ENCODE measurements around the gene C14orf132. TPM values are rescaled to one million over a fixed set of nuclear protein-coding genes. Genes with fewer than 3 reads are reported as not detected.

The C14orf132 gene
- total and polyA plus RNA-seq, 2 of the 4 experiments (the other 2 are of a cell fraction): 6.3 to 13.5 TPM

DNA sequence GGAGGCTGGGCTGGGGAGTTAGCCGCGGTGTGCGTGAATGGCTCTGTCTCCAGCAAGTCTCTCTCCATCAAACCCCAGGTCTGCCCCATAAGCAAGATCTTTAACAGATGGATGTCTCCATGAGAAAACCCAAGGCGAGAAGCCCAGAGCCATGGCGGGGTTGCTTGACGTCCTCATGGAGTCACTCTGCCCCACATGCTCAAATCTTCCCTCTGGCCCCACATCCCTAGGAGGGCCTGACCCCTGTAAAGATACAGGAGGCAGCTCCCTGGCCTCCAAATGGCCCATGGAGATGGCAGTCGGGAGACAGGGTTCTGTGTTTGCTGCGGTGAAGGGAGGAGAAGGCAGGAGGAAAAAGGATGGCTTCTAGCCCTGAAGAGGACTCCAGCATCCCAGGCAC is 49.3 kb downstream of the C14orf132 start:
- Histone ChIP-seq H2BK20ac (ENCODE audit: low read depth, low read length) (no peak overlapping the region), H2AK5ac (ENCODE audit: low read depth, low read length) (no peak overlapping the region), H3K14ac (replicated peaks; ENCODE audit: low read depth, low read length) (no peak overlapping the region), H3K18ac (ENCODE audit: low read depth, low read length) (no peak overlapping the region), H3K36me3 (ENCODE audit: control insufficient read depth, insufficient read depth, low read length) (peaks cover 29% of the 10 kb centered on the region), H3K4me2 (ENCODE audit: low read depth, low read length) (no peak overlapping the region), H3K9me3 (ENCODE audit: control insufficient read depth, insufficient read depth, low read length) (no peaks in the 10 kb centered on the region), H3K27ac (ENCODE audit: insufficient read depth, low read length) (no peak overlapping the region), H3K27me3 (ENCODE audit: control insufficient read depth, insufficient read depth, low read length) (no peaks in the 10 kb centered on the region), H4K20me1 (ENCODE audit: insufficient read depth, low read length) (no peaks in the 10 kb centered on the region), H3K56ac (ENCODE audit: extremely low read depth, insufficient read depth, low read length) (no peak overlapping the region), H4K8ac (ENCODE audit: low read depth in 2 of 2, low read length in 2 of 2) (no peak overlapping the region), H4K5ac (ENCODE audit: low read depth, low read length) (no peak overlapping the region), H3K23ac (ENCODE audit: low read depth, low read length) (no peak overlapping the region), H3K79me1 (ENCODE audit: low read depth in 1 of 2, low read length in 2 of 2) (peaks cover 2 to 24% of the 10 kb centered on the region in 2 experiments; a peak in 2 of 4 replicates), H3K9me1 (ENCODE audit: insufficient read depth, low read length) (peaks cover 12% of the 10 kb centered on the region), H3K4me1 (ENCODE audit: control insufficient read depth, insufficient read depth, low read length) (peaks cover 9% of the 10 kb centered on the region), H3K4ac (ENCODE audit: low read depth, low read length) (no peak overlapping the region), H2BK120ac (ENCODE audit: low read depth, low read length) (no peak overlapping the region), H2AK9ac (replicated peaks; ENCODE audit: low read depth, low read length, poor library complexity) (no peak overlapping the region), H4K91ac (ENCODE audit: insufficient read depth, low read depth, low read length) (no peak overlapping the region), H2BK15ac (ENCODE audit: low read depth, low read length) (no peak overlapping the region), H2AFZ (replicated peaks; ENCODE audit: low read length, poor library complexity) (no peak overlapping the region), H3K4me3 (ENCODE audit: insufficient read depth, low read depth, low read length) (no peak overlapping the region), H3K9ac (ENCODE audit: low read depth, low read length) (no peak overlapping the region), H2BK5ac (ENCODE audit: low read depth, low read length, poor library complexity, severe bottlenecking) (no peak overlapping the region)
- intact Hi-C loops (cut with micrococcal nuclease): no loop called here
- DNase-seq: no peak
- CTCF ChIA-PET: no interaction called here
- WGBS, 2 experiments (ENCODE audit: extremely low coverage in 2 of 2, insufficient read length in 1 of 2): no CpG with 5 or more reads among the region's 8 CpGs
- ATAC-seq (ENCODE audit: low read depth): no peak
- in situ Hi-C loops (cut with MboI; ENCODE audit: low sequenced_read_pairs): no loop called here
- POLR2A ChIA-PET (ENCODE audit: unreplicated experiment): no interaction called here
- no TSS peak for BruUV-seq (replicated peaks)
- TF ChIP-seq, protein P1, sequence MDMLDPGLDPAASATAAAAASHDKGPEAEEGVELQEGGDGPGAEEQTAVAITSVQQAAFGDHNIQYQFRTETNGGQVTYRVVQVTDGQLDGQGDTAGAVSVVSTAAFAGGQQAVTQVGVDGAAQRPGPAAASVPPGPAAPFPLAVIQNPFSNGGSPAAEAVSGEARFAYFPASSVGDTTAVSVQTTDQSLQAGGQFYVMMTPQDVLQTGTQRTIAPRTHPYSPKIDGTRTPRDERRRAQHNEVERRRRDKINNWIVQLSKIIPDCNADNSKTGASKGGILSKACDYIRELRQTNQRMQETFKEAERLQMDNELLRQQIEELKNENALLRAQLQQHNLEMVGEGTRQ (IDR thresholded peaks at IDR 0.05; ENCODE audit: low read depth, low read length): no peak
- TF ChIP-seq RCOR1 (IDR thresholded peaks at IDR 0.05; ENCODE audit: insufficient replicate concordance, low read length) (no peak), FOS (IDR thresholded peaks at IDR 0.05; ENCODE audit: low read depth, low read length) (no peak), BHLHE40 (IDR thresholded peaks at IDR 0.05; ENCODE audit: low read depth, low read length) (no peak), RFX5 (IDR thresholded peaks at IDR 0.05; ENCODE audit: low read depth, low read length) (no peak), RAD21 (IDR thresholded peaks at IDR 0.05; ENCODE audit: low read length) (no peak)
- TF ChIP-seq, protein P2, sequence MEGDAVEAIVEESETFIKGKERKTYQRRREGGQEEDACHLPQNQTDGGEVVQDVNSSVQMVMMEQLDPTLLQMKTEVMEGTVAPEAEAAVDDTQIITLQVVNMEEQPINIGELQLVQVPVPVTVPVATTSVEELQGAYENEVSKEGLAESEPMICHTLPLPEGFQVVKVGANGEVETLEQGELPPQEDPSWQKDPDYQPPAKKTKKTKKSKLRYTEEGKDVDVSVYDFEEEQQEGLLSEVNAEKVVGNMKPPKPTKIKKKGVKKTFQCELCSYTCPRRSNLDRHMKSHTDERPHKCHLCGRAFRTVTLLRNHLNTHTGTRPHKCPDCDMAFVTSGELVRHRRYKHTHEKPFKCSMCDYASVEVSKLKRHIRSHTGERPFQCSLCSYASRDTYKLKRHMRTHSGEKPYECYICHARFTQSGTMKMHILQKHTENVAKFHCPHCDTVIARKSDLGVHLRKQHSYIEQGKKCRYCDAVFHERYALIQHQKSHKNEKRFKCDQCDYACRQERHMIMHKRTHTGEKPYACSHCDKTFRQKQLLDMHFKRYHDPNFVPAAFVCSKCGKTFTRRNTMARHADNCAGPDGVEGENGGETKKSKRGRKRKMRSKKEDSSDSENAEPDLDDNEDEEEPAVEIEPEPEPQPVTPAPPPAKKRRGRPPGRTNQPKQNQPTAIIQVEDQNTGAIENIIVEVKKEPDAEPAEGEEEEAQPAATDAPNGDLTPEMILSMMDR (conservative IDR thresholded peaks at IDR 0.05; ENCODE audit: low read depth, low read length): no peak
- dilution Hi-C loops (cut with HindIII; ENCODE audit: low sequenced_read_pairs, unreplicated experiment): no loop called here
